Measurements from ENCODE around the gene HS6ST3. TPM values are rescaled to one million over a fixed set of nuclear protein-coding genes. Genes with fewer than 3 reads are reported as not detected.

Gene HS6ST3
- total and polyA plus RNA-seq, 2 of the 13 experiments (the other 11 are each of a cell fraction or from before 2014, with no cell fraction given) = not detected

GRCh38 chr13:96525715-96526114 lies 435.8 kb downstream of the HS6ST3 start (continued):
- no peak for TF ChIP-seq DPF2 (CRISPR knock-in tag; IDR thresholded peaks at IDR 0.05; ENCODE audit: borderline replicate concordance, low read depth)
- no peak for TF ChIP-seq ZNF205 (CRISPR knock-in tag; IDR thresholded peaks at IDR 0.05)
- no peak for TF ChIP-seq PRDM4 (CRISPR knock-in tag; IDR thresholded peaks at IDR 0.05; ENCODE audit: borderline replicate concordance)
- no peak for TF ChIP-seq TOPORS (CRISPR knock-in tag; IDR thresholded peaks at IDR 0.05)
- TF ChIP-seq ARID3A (IDR thresholded peaks at IDR 0.05; ENCODE audit: low read depth, low read length) = no peak
- no peak for TF ChIP-seq SIX1 (CRISPR knock-in tag; IDR thresholded peaks at IDR 0.05; ENCODE audit: borderline replicate concordance)
- no peak for TF ChIP-seq DZIP1 (CRISPR knock-in tag; IDR thresholded peaks at IDR 0.05)
- no peak for TF ChIP-seq GABPA (IDR thresholded peaks at IDR 0.05; ENCODE audit: low read depth, low read length)
- TF ChIP-seq GABPA (CRISPR knock-in tag; IDR thresholded peaks at IDR 0.05; ENCODE audit: low read depth) = no peak
- TF ChIP-seq MZF1 (CRISPR knock-in tag; IDR thresholded peaks at IDR 0.05; ENCODE audit: borderline replicate concordance) = no peak
- no peak for TF ChIP-seq ZBTB25 (CRISPR knock-in tag; IDR thresholded peaks at IDR 0.05)
- no peak for TF ChIP-seq KDM6A (CRISPR knock-in tag; IDR thresholded peaks at IDR 0.05; ENCODE audit: low read depth)
- TF ChIP-seq HNF4A (CRISPR knock-in tag; IDR thresholded peaks at IDR 0.05) = peak; percentile 44
- TF ChIP-seq ZNF101 (CRISPR knock-in tag; IDR thresholded peaks at IDR 0.05; ENCODE audit: borderline replicate concordance, low read depth) = no peak
- TF ChIP-seq HIC2 (CRISPR knock-in tag; IDR thresholded peaks at IDR 0.05; ENCODE audit: low read depth) = no peak
- no peak for TF ChIP-seq PCBP1 (IDR thresholded peaks at IDR 0.05; ENCODE audit: borderline replicate concordance, low read depth, low read length)
- TF ChIP-seq GATAD2A (CRISPR knock-in tag; IDR thresholded peaks at IDR 0.05) = no peak
- no peak for TF ChIP-seq ZNF790 (CRISPR knock-in tag; IDR thresholded peaks at IDR 0.05; ENCODE audit: borderline replicate concordance)
- TF ChIP-seq KLF6 (CRISPR knock-in tag; IDR thresholded peaks at IDR 0.05) = no peak
- TF ChIP-seq ZNF652 (CRISPR knock-in tag; IDR thresholded peaks at IDR 0.05; ENCODE audit: borderline replicate concordance, low read depth) = peak; percentile 90
- no peak for TF ChIP-seq ZNF460 (CRISPR knock-in tag; IDR thresholded peaks at IDR 0.05; ENCODE audit: borderline replicate concordance)
